HG03039 (cell line): Measurements from ENCODE around the gene PROKR1.

Experiments
- ATAC-seq: cut with Tn5 transposase; IDR thresholded peaks from one replicate; pipeline ENCODE4 v1.9.1; 2021; ENCODE audit warnings: mild to moderate bottlenecking, moderate library complexity; ENCODE audit not compliant: unreplicated experiment

The PROKR1 gene

GRCh38 chr2:68695971-68696370, 52.6 kb downstream of the PROKR1 start:
- ATAC-seq, result no peak

GRCh38 chr2:68696554-68696953, 53.2 kb downstream of the PROKR1 start:
- no peak for ATAC-seq

- ATAC-seq, result no peak
Measured at GRCh38 chr2:68698567-68699377, 55.4 kb downstream of the PROKR1 start.

- no peak for ATAC-seq
Measured at GRCh38 chr2:68700560-68700959, 57.2 kb downstream of the PROKR1 start.

- ATAC-seq, result no peak
Measured at GRCh38 chr2:68706637-68707036, 63.3 kb downstream of the PROKR1 start.
